SJCRH30 (cell line): Measurements from ENCODE around the gene GALT. TPM values are rescaled to one million over a fixed set of nuclear protein-coding genes. Genes with fewer than 3 reads are reported as not detected.
A peak's percentile ranks its signal among the peaks of the same experiment; 100 is the strongest.

Experiments
- DNase-seq, 2 experiments: peaks; one replicate each; pipeline ENCODE4 v3.0.0-alpha.2; 2015 to 2020
- H3K27ac ChIP-seq: fragments of 250-450 bp; sonication (Bioruptor Pico); 2 replicates; pipeline ENCODE4 v1.5.1; 2020; ENCODE audit warnings: mild to moderate bottlenecking, moderate library complexity
- H3K27me3 ChIP-seq: fragments of 250-450 bp; sonication (Bioruptor Pico); 2 replicates; pipeline ENCODE4 v1.5.1; 2020; ENCODE audit warnings: mild to moderate bottlenecking, moderate library complexity
- H3K36me3 ChIP-seq: fragments of 250-450 bp; sonication (Bioruptor Pico); 2 replicates; pipeline ENCODE4 v1.5.1; 2020; ENCODE audit warnings: mild to moderate bottlenecking, moderate library complexity
- H3K4me1 ChIP-seq: fragments of 250-450 bp; sonication (Bioruptor Pico); 2 replicates; pipeline ENCODE4 v1.5.1; 2020; ENCODE audit warnings: mild to moderate bottlenecking, moderate library complexity
- H3K4me3 ChIP-seq: fragments of 250-450 bp; sonication (Bioruptor Pico); 2 replicates; pipeline ENCODE4 v1.5.1; 2020; ENCODE audit warnings: mild to moderate bottlenecking, moderate library complexity
- H3K9me3 ChIP-seq: fragments of 250-450 bp; sonication (Bioruptor Pico); replicated peaks from 2 replicates; pipeline ENCODE4 v1.5.1; 2020; ENCODE audit warnings: mild to moderate bottlenecking, moderate library complexity
- total RNA-seq: library from RNA; depleted of rRNA; stranded (reverse); fragments of >200 nt; shearing (Covaris generic); gene quantifications from 2 replicates; pipeline ENCODE4 v1.2.3, GENCODE V29; 2014

Gene GALT
- total RNA-seq, 1 experiment from 2014 or later = 18.9 TPM

DNA sequence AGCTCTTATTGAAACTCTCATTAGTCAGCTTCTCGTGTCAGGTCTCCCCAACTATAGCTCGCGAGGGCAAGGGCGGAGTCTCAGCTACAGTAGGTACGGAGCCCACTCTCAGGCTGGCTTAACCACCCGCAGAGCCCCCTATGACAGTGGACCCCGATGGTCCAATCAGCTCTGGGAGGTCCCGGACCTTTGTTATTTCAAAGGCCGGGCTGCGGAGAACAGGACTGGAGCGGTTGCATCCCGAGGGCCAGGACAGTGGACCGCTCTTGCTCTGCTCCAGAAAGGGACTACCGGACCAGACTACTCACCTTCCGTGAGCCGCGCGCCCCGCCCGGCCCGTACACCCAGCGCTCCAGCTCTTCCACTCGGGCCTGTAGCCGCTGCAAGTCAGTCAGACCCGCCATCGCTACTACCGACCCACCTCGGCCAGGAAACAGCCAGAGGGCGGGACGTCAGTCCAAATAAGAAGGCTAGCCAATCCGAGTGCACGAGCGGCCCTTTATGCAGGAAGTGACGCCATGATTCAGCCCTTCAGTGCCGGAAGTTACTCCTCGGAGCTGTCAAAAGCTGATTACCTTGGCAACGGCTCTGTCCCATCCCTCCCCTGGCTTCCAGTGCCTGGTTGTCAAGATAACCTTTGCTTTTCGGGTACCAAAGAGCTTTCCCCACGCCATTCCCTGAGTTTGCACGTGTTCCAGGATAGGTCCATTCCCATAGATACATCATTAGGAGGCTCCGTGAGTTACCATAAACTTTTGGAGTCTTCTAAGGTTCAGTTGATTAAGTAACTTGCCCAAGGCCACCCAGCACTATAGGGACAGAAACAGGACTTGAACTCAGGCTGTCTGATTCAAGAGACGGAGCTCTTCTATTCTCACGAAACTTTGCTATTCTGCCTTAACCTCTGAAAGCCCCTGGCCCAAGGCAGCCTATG, 26.1 kb upstream of the GALT start, which contains the start of gene DCTN3:
DCTN3 (minus strand) TSS at position 435 of the 934 bp plus-strand sequence; CDS start at position 404, 31 bp downstream.
- H3K27me3 ChIP-seq = no peaks in the 10 kb centered on the region
- no peaks in the 10 kb centered on the region; the same call in 1 of the 2 replicates for H3K4me1 ChIP-seq
- H3K27ac ChIP-seq = no peak within 1 kb of the TSS
- DNase-seq = peak; percentile 91 to 93
- H3K9me3 ChIP-seq = no peaks in the 10 kb centered on the region
- H3K36me3 ChIP-seq = no peaks in the 10 kb centered on the region
- peak within 1 kb of the TSS; percentile 67 for H3K4me3 ChIP-seq

GRCh38 chr9:34623374-34624235, 22.9 kb upstream of the GALT start:
- Histone ChIP-seq H3K4me1 (no peaks in the 10 kb centered on the region; the same call in 1 of the 2 replicates), H3K27me3 (peaks cover 21% of the 10 kb centered on the region), H3K27ac (no peak overlapping the region), H3K4me3 (no peak overlapping the region), H3K9me3 (no peaks in the 10 kb centered on the region), H3K36me3 (no peaks in the 10 kb centered on the region)
- no peak for DNase-seq

- Histone ChIP-seq H3K4me3 (no peak overlapping the region), H3K36me3 (no peaks in the 10 kb centered on the region), H3K27ac (no peak overlapping the region), H3K9me3 (no peaks in the 10 kb centered on the region), H3K27me3 (peaks cover 26% of the 10 kb centered on the region), H3K4me1 (no peaks in the 10 kb centered on the region)
- no peak for DNase-seq
Observed at GRCh38 chr9:34624475-34625185, 21.8 kb upstream of the GALT start.

DNA sequence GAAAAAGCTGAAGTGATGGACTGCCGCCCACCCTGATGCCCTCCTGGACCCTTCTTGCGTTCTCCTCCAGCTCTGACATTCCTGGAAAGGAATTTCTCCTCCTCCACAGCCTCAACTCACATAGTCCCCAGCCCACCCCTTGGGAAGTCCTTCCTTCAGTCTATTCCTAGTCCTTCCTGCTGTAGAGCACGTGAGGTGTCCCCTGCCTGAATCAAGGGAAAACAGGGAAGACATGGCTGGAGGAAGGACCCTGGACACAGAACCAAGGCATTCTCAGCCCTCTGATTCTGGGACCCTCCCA, 21.3 kb upstream of the GALT start:
- Histone ChIP-seq H3K36me3 (no peaks in the 10 kb centered on the region), H3K9me3 (no peaks in the 10 kb centered on the region), H3K27ac (no peak overlapping the region), H3K4me3 (no peak overlapping the region), H3K27me3 (peaks cover 31% of the 10 kb centered on the region), H3K4me1 (no peaks in the 10 kb centered on the region)
- DNase-seq = no peak

- Histone ChIP-seq H3K4me3 (peak overlapping the region; percentile 23; the same call in 1 of the 2 replicates), H3K36me3 (no peaks in the 10 kb centered on the region), H3K27me3 (peaks cover 35% of the 10 kb centered on the region), H3K9me3 (no peaks in the 10 kb centered on the region), H3K4me1 (no peaks in the 10 kb centered on the region), H3K27ac (no peak overlapping the region)
- DNase-seq = no peak
Observed at GRCh38 chr9:34627716-34628655, 18.5 kb upstream of the GALT start.

DNA sequence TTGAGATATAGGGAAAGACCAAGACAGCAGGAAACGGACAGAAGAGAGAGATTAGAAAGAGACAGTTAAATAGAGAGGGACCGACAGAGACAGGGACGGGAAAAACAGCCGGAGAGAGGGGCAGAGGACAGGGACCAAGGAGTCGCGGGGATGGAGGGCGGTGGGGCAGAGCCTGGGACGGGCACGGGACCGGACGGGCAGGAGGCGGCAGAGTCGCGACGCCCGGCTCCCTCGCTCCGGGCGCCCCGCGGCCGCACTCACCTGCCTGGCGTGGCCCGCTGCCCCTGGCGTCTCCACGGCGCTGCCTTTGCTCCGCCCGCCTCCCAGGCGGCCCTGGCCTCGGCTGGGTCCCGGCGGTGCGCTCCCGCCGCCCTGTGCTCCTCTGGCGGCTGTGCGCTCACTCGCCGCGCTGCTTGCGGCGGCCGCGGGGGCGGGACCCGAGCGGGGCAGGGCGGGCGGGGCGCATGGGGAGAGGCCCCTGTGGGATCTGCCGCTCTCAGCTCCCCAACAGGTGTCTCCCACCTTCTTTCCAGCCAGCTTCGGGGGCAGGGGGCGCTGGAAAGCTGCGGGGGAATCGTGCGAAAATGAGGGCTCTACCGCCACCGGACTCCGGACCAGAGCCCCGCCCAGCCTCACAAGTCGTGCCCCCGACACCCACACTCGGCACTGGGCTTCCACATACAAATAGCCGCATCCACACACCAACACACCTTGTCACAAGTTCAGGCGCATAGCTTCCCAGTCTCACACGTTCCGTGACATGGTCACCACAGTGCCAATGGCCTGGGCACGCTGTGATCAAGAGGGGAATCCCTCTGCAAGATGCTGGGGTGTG, 17.6 kb upstream of the GALT start, which contains the start of gene ARID3C:
ARID3C (minus strand) TSS at position 411 of the 835 bp plus-strand sequence. CDS start 1,052 bp downstream, outside the sequence.
- H3K4me1 ChIP-seq = no peaks in the 10 kb centered on the region
- no peak for DNase-seq
- H3K9me3 ChIP-seq = no peaks in the 10 kb centered on the region
- peaks cover 35% of the 10 kb centered on the region for H3K27me3 ChIP-seq
- no peak within 1 kb of the TSS for H3K27ac ChIP-seq
- H3K36me3 ChIP-seq = no peaks in the 10 kb centered on the region
- peak within 1 kb of the TSS; percentile 23; the same call in 1 of the 2 replicates for H3K4me3 ChIP-seq

- H3K27ac ChIP-seq = no peak overlapping the region
- H3K27me3 ChIP-seq = peaks cover 35% of the 10 kb centered on the region
- DNase-seq = no peak
- H3K36me3 ChIP-seq = no peaks in the 10 kb centered on the region
- H3K9me3 ChIP-seq = no peaks in the 10 kb centered on the region
- no peak overlapping the region for H3K4me3 ChIP-seq
- H3K4me1 ChIP-seq = no peaks in the 10 kb centered on the region
Observed at GRCh38 chr9:34629491-34629808, 17.0 kb upstream of the GALT start.

GRCh38 chr9:34630402-34631154, 15.9 kb upstream of the GALT start:
- Histone ChIP-seq H3K9me3 (no peaks in the 10 kb centered on the region), H3K27me3 (peaks cover 35% of the 10 kb centered on the region), H3K4me1 (no peaks in the 10 kb centered on the region), H3K36me3 (peaks cover 4% of the 10 kb centered on the region; the same call in 1 of the 2 replicates), H3K4me3 (no peak overlapping the region), H3K27ac (no peak overlapping the region)
- no peak for DNase-seq

- H3K4me1 ChIP-seq = no peaks in the 10 kb centered on the region
Observed at GRCh38 chr9:34633166-34633565, 13.3 kb upstream of the GALT start.

GRCh38 chr9:34633851-34634550, 12.5 kb upstream of the GALT start:
- peaks cover 4% of the 10 kb centered on the region; the same call in 1 of the 2 replicates for H3K36me3 ChIP-seq
- DNase-seq = peak; percentile 58 to 78
- peaks cover 14% of the 10 kb centered on the region for H3K27me3 ChIP-seq
- H3K4me3 ChIP-seq = no peak overlapping the region
- H3K9me3 ChIP-seq = no peaks in the 10 kb centered on the region
- H3K4me1 ChIP-seq = no peaks in the 10 kb centered on the region
- H3K27ac ChIP-seq = no peak overlapping the region

More at GRCh38 chr9:34633166-34633565, 13.3 kb upstream of the GALT start:
- DNase-seq = no peak
- H3K4me3 ChIP-seq = no peak overlapping the region
- no peak overlapping the region for H3K27ac ChIP-seq
- H3K36me3 ChIP-seq = peaks cover 4% of the 10 kb centered on the region; the same call in 1 of the 2 replicates
- peaks cover 19% of the 10 kb centered on the region for H3K27me3 ChIP-seq
- H3K9me3 ChIP-seq = no peaks in the 10 kb centered on the region

GRCh38 chr9:34634551-34635248, 11.8 kb upstream of the GALT start:
- H3K4me1 ChIP-seq = no peaks in the 10 kb centered on the region
- no peak overlapping the region for H3K4me3 ChIP-seq
- no peaks in the 10 kb centered on the region for H3K9me3 ChIP-seq
- no peak overlapping the region for H3K27ac ChIP-seq
- H3K27me3 ChIP-seq = peaks cover 9% of the 10 kb centered on the region
- DNase-seq = no peak
- peaks cover 4% of the 10 kb centered on the region; the same call in 1 of the 2 replicates for H3K36me3 ChIP-seq
